Tibial nerve (tissue), 4 donors: Measurements from ENCODE around the gene SCCPDH. TPM values are rescaled to one million over a fixed set of nuclear protein-coding genes. Genes with fewer than 3 reads are reported as not detected.

Experiments used
- DNase-seq, 2 donors: peaks; one replicate each; pipeline ENCODE4 v3.0.0-alpha.2; 2019; ENCODE audit warnings: low spot score in 2 of 2
- H3K27ac ChIP-seq, 4 donors: fragments of 200-600 bp; sonication (generic) in 3 of 4; one replicate each; pipeline ENCODE4 v1.5.1; 2017 to 2019; ENCODE audit warnings: mild to moderate bottlenecking in 1 of 4
- H3K27me3 ChIP-seq, 2 donors: fragments of 200-600 bp; sonication (generic) in 1 of 2; one replicate each; pipeline versions ENCODE4 v1.5.1 to v1.6.0; 2017 to 2019
- H3K36me3 ChIP-seq, 3 donors: fragments of 200-600 bp; sonication (generic); one replicate each; pipeline ENCODE4 v1.5.1; 2018 to 2019
- H3K4me1 ChIP-seq, 4 donors: fragments of 200-600 bp; sonication (generic) in 3 of 4; one replicate each; pipeline ENCODE4 v1.5.1; 2017 to 2019
- H3K4me3 ChIP-seq, 4 donors: fragments of 200-600 bp; sonication (generic) in 3 of 4; one replicate each; pipeline ENCODE4 v1.5.1; 2017 to 2019; ENCODE audit warnings: mild to moderate bottlenecking in 1 of 4, moderate library complexity in 1 of 4
- H3K9me3 ChIP-seq, 4 donors: fragments of 200-600 bp; sonication (generic) in 3 of 4; one replicate each; pipeline ENCODE4 v1.5.1; 2017 to 2019
- CTCF ChIP-seq, 5 experiments: fragments of 200-600 bp in 3 of 5; fragments of 450-650 bp in 2 of 5; sonication (generic) in 3 of 5; IDR thresholded peaks; one replicate each; pipeline ENCODE4 v1.5.1; 2016 to 2019; ENCODE audit warnings: antibody characterized with exemption in 5 of 5, mild to moderate bottlenecking in 3 of 5, moderate library complexity in 2 of 5
- EP300 ChIP-seq, 2 donors: sonication (generic); formaldehyde crosslinking; IDR thresholded peaks; one replicate each; pipeline ENCODE4 v1.6.1; 2017; ENCODE audit warnings: antibody characterized with exemption in 2 of 2, mild to moderate bottlenecking in 1 of 2
- POLR2A ChIP-seq, 2 donors: fragments of 450-650 bp; IDR thresholded peaks; one replicate each; pipeline ENCODE4 v1.6.1; 2017; ENCODE audit warnings: antibody characterized with exemption in 2 of 2, mild to moderate bottlenecking in 2 of 2, moderate library complexity in 2 of 2
- WGBS, 2 donors: methylation state at CpG; one replicate each; pipeline ENCODE4 v1.1.5; 2018; 5-methylcytosine and 5-hydroxymethylcytosine counted together
- total RNA-seq, 4 donors: library from RNA; depleted of rRNA; stranded (reverse); fragments of >200 nt; gene quantifications; one replicate each; pipeline ENCODE4 v1.1.0, GENCODE V29; 2016

SCCPDH gene
- total RNA-seq, 4 donors from 2014 or later: 61.2 to 109 (median 74.6) TPM

GRCh38 chr1:246800756-246801155 lies 76.5 kb downstream of the SCCPDH start:
- TF ChIP-seq POLR2A (IDR thresholded peaks at IDR 0.05): no peak
- no peak for TF ChIP-seq CTCF (IDR thresholded peaks at IDR 0.05)
- TF ChIP-seq EP300 (IDR thresholded peaks at IDR 0.05): no peak
- Histone ChIP-seq H3K27me3 (peaks cover 0 to 5% of the 10 kb centered on the region in 2 donors), H3K4me3 (no peak overlapping the region), H3K27ac (no peak overlapping the region), H3K9me3 (peaks cover 0 to 11% (median 0%) of the 10 kb centered on the region in 4 donors), H3K36me3 (no peaks in the 10 kb centered on the region), H3K4me1 (no peaks in the 10 kb centered on the region)
- WGBS, 2 donors: 92% methylated on average over 10 of the region's 10 CpGs
- DNase-seq: no peak

- DNase-seq: no peak
- Histone ChIP-seq H3K9me3 (peaks cover 0 to 11% (median 0%) of the 10 kb centered on the region in 4 donors), H3K4me3 (no peak overlapping the region), H3K27ac (no peak overlapping the region), H3K36me3 (no peaks in the 10 kb centered on the region), H3K27me3 (peaks cover 0 to 5% of the 10 kb centered on the region in 2 donors), H3K4me1 (no peaks in the 10 kb centered on the region)
- TF ChIP-seq CTCF (IDR thresholded peaks at IDR 0.05) (no peak), POLR2A (IDR thresholded peaks at IDR 0.05) (no peak), EP300 (IDR thresholded peaks at IDR 0.05) (no peak)
- 70 to 72% methylated on average over 11 of the region's 11 CpGs for WGBS, 2 donors
Observed at GRCh38 chr1:246801241-246802020, 77.2 kb downstream of the SCCPDH start.

GRCh38 chr1:246803373-246803772 lies 79.2 kb downstream of the SCCPDH start:
- no peak overlapping the region for H3K4me3 ChIP-seq
- WGBS, 2 donors: 91 to 96% methylated on average over 6 of the region's 6 CpGs
- no peaks in the 10 kb centered on the region for H3K36me3 ChIP-seq
- no peak for DNase-seq
- H3K9me3 ChIP-seq: peaks cover 0 to 11% (median 0%) of the 10 kb centered on the region in 4 donors
- H3K4me1 ChIP-seq: no peaks in the 10 kb centered on the region
- TF ChIP-seq POLR2A (IDR thresholded peaks at IDR 0.05): no peak
- no peak for TF ChIP-seq EP300 (IDR thresholded peaks at IDR 0.05)
- no peak for TF ChIP-seq CTCF (IDR thresholded peaks at IDR 0.05)
- no peak overlapping the region for H3K27ac ChIP-seq
- no peaks in the 10 kb centered on the region for H3K27me3 ChIP-seq

GRCh38 chr1:246803883-246804282 lies 79.7 kb downstream of the SCCPDH start:
- H3K9me3 ChIP-seq: peaks cover 0 to 11% (median 0%) of the 10 kb centered on the region in 4 donors
- DNase-seq: no peak
- TF ChIP-seq POLR2A (IDR thresholded peaks at IDR 0.05): no peak
- no peak for TF ChIP-seq CTCF (IDR thresholded peaks at IDR 0.05)
- no peak for TF ChIP-seq EP300 (IDR thresholded peaks at IDR 0.05)
- H3K4me3 ChIP-seq: no peak overlapping the region
- H3K36me3 ChIP-seq: no peaks in the 10 kb centered on the region
- no peaks in the 10 kb centered on the region for H3K4me1 ChIP-seq
- H3K27ac ChIP-seq: no peak overlapping the region
- 87 to 92% methylated on average over 5 of the region's 5 CpGs for WGBS, 2 donors
- H3K27me3 ChIP-seq: no peaks in the 10 kb centered on the region

GRCh38 chr1:246805135-246805716 lies 81.0 kb downstream of the SCCPDH start:
- no peaks in the 10 kb centered on the region for H3K36me3 ChIP-seq
- H3K4me1 ChIP-seq: no peaks in the 10 kb centered on the region
- H3K4me3 ChIP-seq: no peak overlapping the region
- TF ChIP-seq POLR2A (IDR thresholded peaks at IDR 0.05): no peak
- no peak for TF ChIP-seq EP300 (IDR thresholded peaks at IDR 0.05)
- TF ChIP-seq CTCF (IDR thresholded peaks at IDR 0.05): no peak
- H3K27ac ChIP-seq: no peak overlapping the region
- peaks cover 0 to 11% (median 0%) of the 10 kb centered on the region in 4 donors for H3K9me3 ChIP-seq
- DNase-seq: no peak
- H3K27me3 ChIP-seq: no peaks in the 10 kb centered on the region
- 71 to 84% methylated on average over 10 of the region's 10 CpGs for WGBS, 2 donors
